Cardiac fibroblast (primary cell): Measurements from ENCODE around the gene FAM83E.
A peak's percentile ranks its signal among the peaks of the same experiment; 100 is the strongest.

ENCODE experiments used
- DNase-seq, 2 donors: peaks; one replicate each; pipeline versions ENCODE4 v3.0.0 to v3.0.0-alpha.2; 2010; ENCODE audit warnings: low read depth in 2 of 2
- H3K4me3 ChIP-seq, 2 donors: replicated peaks in 1 of 2; 1 replicate in 1 of 2; 2 replicates in 1 of 2; pipeline ENCODE4 v1.5.1; 2011; ENCODE audit warnings: low read depth in 2 of 2, low read length in 2 of 2, mild to moderate bottlenecking in 2 of 2, moderate library complexity in 1 of 2
- TF ChIP-seq, protein P1 (sequence below): IDR thresholded peaks from one replicate; pipeline ENCODE4 v1.5.1; 2011; ENCODE audit warnings: low read depth, mild to moderate bottlenecking, low read length, inconsistent platforms

The FAM83E gene

DNA sequence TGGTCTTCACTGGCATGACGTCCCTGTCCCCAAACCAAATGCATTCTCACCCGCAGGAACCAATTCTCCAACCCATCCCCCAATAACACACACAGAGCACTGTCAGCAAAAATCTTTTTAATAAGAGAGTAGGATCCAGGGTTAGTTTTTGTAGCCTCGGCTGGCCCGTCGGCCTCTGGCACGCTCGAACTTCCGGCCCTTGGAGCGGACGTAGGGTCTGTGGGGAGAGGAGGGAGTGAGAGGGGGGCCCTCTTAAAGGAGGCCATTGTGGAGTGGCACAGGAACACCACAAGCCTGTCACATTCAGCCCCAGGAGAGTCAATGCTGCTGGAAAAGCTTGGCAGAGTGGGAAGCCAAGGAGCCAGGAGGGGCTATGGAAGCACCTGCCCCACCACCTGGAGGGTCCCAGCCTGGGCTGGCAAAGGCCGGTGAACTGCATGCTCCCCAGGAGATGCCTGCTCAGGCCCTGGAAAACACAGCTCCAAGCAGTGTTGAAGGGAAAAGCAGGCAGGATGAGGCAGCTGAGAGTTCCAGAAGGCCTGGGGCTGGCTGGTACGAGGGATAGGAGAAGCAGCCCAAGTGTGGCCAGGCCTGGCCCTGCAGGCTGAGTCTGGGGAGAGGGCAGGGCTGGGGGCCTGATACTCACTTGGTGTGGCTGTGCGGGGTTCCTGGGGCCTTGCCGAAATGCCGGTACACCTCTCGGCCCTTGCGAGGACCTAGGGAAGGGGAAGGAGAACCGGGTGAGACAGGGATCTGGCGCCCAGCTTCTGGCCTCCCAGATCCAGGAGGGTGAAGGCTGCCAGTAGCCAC, 560 bp upstream of the FAM83E start:
- H3K4me3 ChIP-seq = no peak overlapping the region
- TF ChIP-seq, protein P1, sequence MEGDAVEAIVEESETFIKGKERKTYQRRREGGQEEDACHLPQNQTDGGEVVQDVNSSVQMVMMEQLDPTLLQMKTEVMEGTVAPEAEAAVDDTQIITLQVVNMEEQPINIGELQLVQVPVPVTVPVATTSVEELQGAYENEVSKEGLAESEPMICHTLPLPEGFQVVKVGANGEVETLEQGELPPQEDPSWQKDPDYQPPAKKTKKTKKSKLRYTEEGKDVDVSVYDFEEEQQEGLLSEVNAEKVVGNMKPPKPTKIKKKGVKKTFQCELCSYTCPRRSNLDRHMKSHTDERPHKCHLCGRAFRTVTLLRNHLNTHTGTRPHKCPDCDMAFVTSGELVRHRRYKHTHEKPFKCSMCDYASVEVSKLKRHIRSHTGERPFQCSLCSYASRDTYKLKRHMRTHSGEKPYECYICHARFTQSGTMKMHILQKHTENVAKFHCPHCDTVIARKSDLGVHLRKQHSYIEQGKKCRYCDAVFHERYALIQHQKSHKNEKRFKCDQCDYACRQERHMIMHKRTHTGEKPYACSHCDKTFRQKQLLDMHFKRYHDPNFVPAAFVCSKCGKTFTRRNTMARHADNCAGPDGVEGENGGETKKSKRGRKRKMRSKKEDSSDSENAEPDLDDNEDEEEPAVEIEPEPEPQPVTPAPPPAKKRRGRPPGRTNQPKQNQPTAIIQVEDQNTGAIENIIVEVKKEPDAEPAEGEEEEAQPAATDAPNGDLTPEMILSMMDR = no peak
- DNase-seq = no peak

DNA sequence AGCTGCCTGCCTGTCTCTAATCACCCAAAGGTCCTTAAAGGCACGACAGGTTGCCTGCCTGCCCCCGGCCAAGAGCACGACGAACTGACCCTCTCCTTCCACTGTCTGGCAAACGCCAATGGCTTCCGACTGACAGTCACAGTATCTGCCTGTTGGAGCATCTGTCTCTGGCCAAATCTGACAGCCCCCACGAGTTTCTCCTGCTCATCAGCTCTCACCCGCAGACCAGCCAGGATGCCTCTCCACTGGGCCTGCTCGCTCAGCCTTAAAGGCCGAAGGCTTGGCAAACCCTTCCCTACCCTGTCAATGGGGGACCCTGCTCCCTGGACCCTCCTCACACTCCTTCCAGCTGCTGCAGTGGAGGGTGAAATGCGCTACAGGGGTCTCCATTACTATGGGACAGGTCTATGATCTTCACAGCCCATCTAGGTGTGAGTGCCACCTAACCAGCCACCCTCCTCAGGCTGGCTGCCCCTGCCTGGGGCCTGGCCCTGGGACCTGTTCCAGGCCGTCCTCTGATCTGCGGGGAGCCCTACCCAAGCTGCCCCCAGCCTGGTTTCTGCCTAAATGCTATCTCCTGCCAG, 932 bp downstream of the FAM83E start:
- no peak for DNase-seq
- no peak overlapping the region for H3K4me3 ChIP-seq

DNA sequence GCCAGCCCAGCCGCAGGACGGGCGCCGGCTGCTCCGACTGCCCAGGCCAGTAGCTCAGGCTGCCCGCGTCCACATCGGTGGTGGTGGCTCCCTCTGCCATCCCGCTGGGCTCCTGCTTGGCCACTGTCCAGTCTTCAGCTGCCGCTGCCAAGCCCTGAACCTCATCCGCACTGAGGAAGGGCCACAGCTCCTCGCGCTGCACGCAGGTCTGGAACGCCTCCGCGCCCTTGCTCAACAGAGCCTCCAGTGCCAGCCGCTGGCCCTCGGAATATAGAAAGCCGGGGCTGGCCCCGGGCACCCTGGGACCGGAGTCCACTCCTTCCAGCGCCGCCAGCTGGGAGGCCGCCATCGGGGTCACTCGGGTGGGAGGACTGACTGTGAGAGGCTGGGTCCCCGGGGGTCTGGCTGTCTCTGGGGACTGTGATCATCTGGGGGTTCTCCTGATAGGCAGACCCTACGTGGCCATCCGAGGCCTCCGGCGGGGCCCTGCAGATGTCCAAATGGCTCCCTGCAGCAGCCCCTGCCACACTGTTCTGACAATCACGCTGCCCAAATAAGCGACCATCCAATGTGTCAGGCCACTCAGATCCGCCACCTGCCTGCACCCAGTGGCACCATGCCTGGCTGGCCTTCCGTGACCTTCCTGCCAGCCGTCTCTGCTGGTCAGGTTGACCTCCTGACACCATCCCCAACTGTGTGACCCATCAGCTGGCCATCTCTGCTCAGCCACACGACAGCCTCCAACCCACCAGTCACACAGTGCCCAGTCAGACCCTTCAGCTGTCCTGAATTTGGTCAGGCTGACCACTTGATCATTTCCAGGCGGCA, 1.6 kb downstream of the FAM83E start:
- DNase-seq = no peak
- no peak overlapping the region for H3K4me3 ChIP-seq
- TF ChIP-seq, protein P1 = no peak

More for the DNA sequence above, 932 bp downstream of the FAM83E start:
- TF ChIP-seq, protein P1 = no peak

DNA sequence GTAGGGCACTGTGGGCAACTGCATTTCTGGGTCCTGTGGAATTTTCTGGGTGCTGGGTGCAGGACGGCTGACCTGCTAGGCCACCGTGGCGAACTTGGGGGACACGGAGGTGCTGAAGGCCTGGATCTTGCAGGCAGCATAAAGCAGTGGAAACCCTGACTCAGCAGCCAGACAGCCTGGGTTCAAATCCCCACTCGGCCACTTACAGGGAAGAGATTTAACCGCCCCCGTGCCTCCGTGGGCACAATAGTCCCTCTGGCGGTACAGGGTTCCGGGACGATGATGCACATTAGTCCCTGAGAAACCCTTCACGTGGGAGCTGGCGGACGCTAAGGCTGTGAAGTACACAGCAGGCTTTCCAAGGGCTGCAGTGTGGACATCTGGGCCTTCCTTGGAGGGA, 3.0 kb downstream of the FAM83E start:
- TF ChIP-seq, protein P1 = no peak
- H3K4me3 ChIP-seq = no peak overlapping the region
- no peak for DNase-seq

DNA sequence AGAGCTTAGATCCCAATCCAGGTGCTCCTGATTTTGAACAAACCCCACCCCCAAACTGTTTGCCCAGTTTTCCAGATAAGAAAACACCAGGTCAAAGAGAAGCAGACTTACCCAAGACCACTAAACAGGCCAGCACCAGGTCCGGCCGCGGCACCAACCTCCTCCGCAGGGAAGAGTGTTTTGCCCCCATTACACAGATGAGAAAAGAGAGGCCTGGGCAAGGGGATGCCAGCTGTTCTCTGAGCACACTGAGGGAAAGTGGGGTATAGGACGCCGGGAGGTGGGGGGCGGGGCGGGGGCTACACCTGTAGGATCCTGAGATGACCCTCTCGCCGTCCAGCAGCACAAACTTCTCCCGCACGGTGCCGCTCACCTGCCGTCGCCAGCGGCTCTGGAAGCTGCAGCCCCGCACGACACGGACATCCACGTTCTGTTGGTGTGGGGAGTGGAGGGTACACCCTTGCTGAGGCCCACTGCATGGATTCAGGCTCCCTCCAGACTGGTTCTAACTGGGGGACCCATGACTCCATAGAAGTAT, 5.2 kb downstream of the FAM83E start:
- no peak for DNase-seq
- TF ChIP-seq, protein P1 = no peak
- no peak overlapping the region for H3K4me3 ChIP-seq

DNA sequence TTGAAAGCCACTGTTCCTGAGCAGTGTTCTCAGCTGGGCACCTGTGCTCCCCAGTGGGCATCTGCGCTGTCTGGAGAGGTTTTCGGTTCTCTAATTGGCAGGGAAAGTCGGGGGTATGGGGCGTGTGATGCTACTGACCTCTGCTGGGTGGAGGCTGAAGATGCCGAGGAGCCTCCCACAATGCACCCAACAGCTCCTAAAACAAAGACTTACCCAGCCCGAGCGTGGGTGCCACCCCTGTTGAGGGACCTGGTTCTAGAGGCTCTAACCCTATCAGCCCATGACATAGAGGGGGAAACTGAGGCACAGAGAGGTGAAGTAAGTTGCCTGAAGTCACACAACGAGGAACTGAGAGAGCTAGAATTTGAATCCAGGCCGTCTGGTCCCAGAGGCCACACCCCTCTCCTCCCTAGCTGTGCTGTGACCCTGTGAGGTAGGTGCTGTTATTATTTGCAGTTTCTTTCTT, 6.0 kb downstream of the FAM83E start:
- TF ChIP-seq, protein P1 = peak; percentile 63
- H3K4me3 ChIP-seq = no peak overlapping the region
- peak; percentile 49 to 63 for DNase-seq
